IPS-11a (cell line): ENCODE measurements around the gene GP5.

Experiments used
- H3K4me3 ChIP-seq: one replicate; pipeline ENCODE4 v1.5.1; 2013; ENCODE audit warnings: low read depth, low read length, control low read depth

GP5 gene, protein sequence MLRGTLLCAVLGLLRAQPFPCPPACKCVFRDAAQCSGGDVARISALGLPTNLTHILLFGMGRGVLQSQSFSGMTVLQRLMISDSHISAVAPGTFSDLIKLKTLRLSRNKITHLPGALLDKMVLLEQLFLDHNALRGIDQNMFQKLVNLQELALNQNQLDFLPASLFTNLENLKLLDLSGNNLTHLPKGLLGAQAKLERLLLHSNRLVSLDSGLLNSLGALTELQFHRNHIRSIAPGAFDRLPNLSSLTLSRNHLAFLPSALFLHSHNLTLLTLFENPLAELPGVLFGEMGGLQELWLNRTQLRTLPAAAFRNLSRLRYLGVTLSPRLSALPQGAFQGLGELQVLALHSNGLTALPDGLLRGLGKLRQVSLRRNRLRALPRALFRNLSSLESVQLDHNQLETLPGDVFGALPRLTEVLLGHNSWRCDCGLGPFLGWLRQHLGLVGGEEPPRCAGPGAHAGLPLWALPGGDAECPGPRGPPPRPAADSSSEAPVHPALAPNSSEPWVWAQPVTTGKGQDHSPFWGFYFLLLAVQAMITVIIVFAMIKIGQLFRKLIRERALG

DNA sequence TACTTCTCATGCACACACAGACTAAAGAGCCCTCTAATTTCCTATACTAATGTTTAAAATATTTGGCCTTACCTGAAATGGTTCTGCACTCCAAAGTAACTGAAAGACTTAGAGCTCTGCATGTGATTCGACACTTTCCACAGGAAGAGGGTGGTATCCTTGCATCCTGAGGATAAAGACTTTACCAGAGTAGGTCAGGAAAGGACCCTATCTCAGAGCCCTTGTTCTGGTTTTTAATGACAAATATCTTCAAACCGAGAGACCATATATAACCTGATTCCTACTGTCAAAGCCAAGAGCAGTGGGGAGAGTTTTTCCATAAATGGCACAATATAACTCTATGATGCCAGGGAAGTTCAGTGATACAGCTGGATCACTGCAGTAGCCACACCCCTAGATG lies at the start of gene GP5:
GP5 (minus strand) TSS at position 101 of the 400 bp plus-strand sequence. CDS start 984 bp downstream, outside the sequence.
- H3K4me3 ChIP-seq, result no peak within 1 kb of the TSS

DNA sequence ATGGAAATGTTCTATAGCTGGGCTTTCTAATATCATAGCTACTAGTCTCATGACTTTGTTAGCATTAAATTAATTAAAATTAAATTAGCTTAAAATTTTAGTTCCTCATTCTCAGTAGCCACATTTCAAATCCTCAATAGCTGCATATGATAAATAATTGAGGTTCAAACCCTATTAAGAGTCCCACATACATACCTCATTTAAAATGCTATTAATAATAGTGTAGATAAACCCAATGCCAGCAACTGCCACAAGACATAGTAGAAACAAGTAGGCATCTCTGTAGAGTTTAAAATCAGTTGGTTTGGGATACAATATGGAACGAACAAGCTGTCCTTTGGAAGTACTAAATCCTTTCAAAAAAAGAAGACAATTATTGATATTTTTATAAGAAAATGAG lies 48.6 kb upstream of the GP5 start:
- no peak overlapping the region for H3K4me3 ChIP-seq

DNA sequence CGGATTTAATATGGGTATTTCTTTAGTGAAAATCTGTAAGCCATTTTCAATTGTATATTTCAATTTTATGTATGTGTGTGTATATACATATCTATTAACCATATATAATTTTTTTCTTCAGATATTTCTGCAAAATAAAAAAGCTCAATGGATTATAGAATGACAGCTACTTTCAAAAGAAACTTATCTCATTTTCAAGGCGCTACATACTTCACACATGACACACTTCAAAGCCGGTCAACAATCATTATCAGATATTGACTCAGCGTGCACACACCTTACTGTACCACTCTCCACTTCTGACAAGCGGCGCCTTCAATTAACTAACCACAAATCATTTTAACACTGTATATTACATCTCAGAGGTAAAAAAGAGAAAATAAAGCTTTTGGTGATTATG lies 48.1 kb upstream of the GP5 start:
- no peak overlapping the region for H3K4me3 ChIP-seq

DNA sequence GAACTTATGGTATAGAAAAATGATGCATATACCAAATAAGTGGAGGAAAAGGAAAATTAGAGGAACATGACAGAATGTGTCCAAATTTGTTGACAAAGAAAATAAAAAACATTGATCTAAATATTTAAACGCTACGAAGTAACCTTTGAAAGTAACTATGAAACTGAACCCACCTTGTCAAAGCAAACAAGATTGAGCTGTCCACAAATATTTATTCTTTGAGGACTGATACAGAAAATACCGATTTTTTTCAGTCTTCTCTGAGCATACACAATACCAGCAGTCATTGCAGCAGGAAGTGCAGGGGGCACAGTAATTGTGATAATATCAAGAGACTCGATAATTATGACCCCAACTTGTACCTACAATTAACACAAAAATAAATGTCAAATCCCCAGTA lies 47.7 kb upstream of the GP5 start:
- H3K4me3 ChIP-seq, result no peak overlapping the region

DNA sequence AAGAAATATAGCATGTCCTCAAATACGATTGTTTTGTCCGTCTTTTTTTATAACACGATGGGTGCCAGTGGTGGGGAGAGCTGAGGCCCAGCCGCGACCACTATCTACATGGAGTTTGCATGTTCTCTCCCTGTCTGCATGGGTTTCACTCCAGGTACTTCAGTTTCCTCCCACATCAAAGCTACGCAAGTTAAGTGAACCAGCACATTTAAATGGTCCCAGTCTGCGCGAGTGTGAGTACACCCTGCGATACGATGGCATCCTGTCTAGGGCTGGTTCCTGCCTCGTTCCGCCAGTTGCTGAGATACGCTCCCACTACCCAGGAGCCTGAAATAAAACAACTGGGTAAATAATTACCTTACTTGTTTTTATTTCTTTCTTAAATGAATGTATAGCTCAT lies 47.1 kb upstream of the GP5 start:
- H3K4me3 ChIP-seq, result no peak overlapping the region

DNA sequence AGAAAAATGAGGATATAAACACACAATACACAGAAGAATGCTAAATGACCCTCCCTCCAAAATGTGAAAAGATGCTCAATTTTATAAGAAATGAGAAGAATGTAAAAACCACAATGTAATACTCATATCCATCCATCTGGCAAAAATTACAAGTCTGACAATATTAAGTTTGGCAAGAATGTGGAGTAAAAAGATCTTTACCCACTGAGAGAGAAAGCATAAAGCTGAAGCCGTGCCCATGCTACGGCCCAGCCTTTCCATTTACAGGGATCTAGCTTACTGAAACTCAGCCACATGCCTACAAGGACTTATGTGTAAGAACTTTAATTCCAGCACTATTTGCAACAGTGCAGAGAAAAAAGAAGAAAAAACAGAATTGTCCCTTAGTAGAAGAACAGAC lies 44.8 kb upstream of the GP5 start:
- H3K4me3 ChIP-seq, result no peak overlapping the region

DNA sequence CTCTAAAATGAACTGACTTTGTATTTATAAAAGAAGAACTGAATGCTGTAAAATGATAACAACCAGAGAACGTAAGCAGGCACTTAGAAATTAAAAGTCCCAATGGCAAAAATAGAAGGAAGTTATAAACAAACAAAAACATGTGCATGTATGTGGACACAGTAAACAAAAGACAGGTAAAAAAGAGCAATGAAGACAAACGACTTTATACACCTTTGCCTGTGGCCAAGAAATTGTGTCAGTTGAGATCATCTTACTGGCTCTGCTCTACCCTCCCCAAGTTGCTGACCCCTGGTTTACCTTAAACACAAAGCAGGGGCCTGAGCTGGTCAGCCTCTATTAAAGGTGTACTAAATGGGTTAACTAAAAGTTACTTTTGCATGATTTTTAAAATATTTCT lies 41.7 kb upstream of the GP5 start:
- no peak overlapping the region for H3K4me3 ChIP-seq

DNA sequence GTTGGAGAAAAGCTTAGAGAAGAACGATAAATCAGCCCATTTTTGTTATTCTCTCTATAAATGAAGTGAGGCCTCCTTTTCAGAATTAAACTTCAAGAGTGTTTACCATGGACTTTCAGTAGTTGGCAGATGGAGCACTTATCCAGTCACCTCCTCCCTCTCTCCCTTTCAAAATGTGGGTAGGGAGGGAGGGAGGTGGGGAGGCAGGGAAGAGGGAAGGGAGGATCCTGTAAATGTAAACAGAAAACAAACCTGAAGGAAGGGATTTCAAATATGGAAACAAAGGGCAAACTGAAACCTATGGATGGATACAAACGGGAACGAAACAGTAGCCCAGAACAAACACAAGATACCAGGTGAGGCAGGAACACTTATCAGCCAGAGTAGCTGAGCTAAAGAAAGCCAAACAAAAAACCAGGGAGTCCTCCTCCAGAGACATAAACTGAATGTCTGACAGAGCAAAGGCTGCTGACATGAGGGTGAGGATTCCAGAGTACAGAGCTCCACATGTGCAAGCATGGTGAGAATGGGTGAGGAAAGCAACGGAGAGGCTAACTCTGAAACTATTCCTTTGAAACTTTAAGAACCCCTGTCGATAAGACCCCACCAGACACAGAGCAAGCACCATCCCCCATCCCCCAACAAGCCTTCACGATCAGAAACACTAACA lies 41.0 kb upstream of the GP5 start:
- no peak overlapping the region for H3K4me3 ChIP-seq

DNA sequence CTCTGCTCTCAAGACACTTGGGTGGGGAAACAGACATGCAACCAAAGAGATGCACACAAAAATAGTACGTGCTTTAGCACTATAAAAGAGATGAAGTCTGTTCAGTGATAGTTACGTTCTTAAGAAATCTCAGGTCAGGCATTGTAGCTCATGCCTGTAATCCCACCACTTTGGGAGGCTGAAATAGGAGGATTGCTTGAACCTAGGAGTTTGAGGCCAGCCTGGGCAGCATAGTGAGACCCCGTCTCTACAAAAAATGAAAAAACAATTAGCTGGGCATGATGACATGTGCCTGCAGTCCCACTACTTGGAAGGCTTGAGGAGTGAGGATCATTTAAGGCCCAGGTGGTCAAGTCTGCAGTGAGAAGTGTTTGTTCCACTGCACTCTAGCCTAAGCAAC lies 35.4 kb upstream of the GP5 start:
- no peak overlapping the region for H3K4me3 ChIP-seq

DNA sequence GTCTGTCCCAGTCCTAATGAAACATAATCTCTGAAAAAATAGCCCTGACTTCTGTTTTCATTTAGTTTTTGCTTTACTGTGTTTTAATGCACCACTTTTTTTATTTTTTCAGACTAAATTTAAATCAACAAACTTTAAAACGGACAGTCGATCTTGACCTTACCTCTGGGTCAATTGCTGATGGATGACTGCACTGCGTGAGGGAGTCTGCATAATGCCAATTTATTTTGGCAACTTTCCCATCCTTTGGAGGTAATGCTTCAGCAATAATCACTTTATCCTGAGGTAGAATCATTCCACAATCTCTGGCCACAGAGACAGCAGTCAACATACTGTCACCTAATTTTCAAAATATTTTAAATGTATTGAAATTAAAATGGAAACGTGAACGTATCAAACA lies 32.5 kb upstream of the GP5 start:
- H3K4me3 ChIP-seq, result no peak overlapping the region

DNA sequence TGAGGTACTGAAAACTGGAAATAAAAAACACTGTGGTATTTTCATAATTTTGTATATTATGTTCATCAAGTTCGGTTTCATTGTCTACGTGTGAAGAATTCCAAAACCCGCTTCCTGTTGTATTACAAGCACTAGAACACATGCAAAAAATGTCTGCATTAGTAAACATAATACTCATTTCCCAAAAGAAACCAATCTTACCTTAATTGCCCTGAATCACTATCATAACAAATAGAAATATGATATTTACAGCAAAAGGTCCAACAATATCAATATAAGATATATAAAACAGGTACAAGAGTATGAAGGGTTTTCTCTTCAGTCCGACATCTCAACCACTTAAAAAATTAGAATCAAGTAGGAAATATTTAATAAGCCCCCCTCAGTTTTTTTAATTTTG lies 26.3 kb upstream of the GP5 start:
- no peak overlapping the region for H3K4me3 ChIP-seq

DNA sequence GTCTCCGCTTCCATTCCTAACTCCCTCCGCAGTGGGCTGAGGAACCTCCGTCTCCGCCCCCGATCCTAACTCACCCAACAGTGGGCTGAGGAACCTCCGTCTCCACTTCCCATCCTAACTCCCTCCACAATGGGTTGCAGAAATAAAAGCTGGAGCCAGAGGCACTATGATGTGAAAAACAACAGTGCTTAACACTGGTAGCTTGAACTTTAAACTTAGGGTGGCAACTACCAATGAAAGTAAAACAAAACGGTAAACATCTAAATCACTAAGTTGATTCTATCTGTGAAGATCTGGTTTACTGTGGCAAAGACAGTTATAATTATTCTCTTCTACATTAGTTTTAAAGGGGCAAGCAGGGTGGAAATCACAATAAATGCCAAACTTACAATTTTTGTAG lies 25.9 kb upstream of the GP5 start:
- no peak overlapping the region for H3K4me3 ChIP-seq

DNA sequence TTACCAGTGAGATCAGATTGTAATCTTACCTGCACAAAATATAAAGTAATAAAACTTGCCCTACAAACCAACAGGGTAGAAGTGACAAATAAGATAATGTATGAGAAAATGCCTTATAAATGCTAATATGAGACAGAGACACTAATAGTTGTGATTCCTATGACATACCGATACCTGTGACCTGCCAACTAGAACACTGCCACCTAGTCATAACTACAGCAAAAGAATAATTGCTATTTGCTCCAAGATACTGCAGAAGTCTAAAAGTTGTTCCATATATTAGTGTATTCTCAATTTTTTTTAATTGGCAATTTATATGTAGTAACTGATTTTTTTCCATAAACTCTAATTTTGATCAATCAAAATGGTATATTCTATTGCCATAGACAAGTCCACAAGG lies 25.3 kb upstream of the GP5 start:
- H3K4me3 ChIP-seq, result no peak overlapping the region

DNA sequence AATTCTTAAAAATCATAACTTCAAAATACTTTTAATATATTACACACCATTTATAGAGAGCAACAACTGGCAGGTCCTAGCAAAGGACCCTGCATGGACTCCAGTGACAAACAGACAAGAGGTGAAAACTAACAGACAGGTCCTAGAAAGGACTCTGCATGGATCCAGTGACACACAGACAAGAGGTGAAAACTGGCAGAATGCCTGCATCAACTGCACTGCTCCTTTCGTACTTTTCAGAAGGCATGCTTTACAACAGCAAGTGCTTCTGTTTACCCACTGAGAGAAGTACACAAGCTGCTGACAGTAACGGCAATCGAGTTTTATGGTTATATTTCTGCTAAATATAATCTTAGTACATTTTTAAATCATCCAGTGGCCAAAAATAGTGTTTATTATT lies 24.3 kb upstream of the GP5 start:
- H3K4me3 ChIP-seq, result no peak overlapping the region

DNA sequence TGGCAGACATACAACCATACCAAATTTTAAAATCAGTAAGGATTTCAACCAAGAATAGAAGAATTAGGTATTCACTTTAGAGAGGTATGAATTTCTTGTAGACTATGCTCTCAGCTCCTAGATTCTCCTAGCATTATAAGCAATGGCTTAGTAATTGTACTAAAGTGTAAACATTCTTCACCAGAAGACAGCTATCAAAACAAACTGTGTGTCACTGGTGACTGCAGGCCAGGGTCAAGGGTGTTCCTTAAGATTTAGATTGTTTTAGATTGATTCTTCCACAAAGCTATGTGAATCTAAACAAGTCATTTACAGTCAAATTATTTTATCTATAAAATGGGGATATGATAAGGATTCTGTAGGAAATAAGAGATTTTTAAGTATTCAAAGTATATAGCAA lies 23.1 kb upstream of the GP5 start:
- no peak overlapping the region for H3K4me3 ChIP-seq

DNA sequence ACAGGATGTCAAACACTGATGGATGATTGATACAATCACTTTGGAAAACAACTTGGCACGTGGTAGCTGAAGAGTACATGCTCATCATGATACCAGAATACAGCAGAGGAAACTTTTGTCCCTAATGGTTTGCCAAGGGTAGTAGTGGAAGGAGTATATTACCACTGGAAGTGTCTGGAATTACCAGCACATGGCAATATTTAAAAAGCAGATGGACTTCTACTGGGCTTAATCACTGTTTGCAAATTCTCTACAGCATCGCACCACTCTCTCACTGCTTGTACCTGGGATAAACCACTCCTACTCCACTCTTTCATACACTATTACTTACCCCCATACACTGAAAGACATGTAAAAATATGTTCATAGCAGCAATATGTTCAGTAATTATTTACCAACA lies 19.6 kb upstream of the GP5 start:
- no peak overlapping the region for H3K4me3 ChIP-seq

DNA sequence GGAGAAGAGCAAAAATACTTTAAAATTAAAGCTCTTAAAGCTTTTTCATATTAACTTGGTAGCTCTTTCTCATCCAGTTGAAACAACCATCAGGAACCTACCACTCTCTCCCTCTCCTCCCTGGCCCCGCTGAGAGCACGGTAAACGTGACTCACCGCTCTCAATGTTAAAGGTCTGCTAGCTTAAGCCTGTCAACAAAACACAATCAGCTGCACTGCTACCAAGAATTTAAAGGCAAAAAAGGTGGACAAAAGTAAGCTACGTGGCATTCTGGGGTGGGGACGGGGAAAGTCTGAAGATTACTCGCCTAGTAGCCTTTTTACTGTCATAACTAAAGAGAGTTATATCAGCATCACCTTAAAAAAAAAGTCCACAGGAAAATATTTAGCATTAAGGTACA lies 8.4 kb upstream of the GP5 start:
- no peak overlapping the region for H3K4me3 ChIP-seq

DNA sequence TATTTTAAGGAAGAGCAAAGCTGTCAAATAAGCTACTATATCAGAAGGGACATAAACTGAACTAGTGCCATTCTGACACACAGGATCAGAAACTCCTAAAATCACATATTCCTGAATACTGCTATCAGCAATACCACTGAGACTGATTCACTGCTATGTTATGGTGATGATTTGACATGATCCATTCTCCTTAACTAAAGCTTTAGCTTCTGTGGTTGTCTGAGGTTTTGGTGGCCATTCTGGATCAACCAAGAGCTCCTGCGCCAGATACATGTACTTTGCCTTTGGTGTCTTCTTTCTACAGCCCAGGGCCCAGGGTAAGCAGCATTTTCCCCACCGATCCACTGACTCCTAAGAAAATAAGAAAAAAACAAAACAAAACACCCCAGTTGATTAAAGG lies 6.7 kb upstream of the GP5 start:
- no peak overlapping the region for H3K4me3 ChIP-seq

DNA sequence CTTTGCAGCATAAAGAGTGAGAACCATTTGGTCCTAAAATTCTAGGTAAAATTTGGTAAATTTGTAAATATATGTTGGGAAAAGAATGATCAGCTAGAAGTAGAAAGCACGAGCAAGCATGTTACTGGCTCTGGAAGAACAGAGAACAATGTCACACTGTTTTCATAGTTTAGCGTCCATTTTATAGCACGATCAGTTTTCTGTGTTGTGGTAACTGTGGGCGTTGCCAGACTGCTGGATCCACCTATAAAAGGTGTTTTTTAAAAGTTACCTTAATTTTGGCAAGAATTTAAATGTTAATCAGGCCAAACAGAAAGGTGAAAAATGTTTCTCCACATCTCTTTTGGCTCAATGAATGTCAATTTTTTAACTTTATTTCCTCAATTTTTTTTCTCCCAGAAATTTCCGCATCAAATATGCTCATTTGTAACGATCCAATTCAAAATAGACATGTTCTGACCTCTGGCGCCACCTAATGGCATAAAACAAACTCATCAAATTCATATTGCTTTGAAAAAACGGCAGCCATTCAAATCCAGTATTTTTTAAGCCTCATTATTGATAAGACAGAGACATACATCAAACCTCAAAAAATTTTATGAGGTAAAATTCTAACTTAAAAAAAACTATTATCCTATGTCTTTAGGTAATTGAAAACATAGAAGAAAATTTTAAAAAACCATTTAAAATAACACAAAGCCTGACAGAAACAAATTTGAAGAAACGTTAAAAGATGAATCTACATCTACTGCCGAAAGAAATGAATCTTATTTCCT lies 5.5 kb upstream of the GP5 start:
- H3K4me3 ChIP-seq, result no peak overlapping the region

DNA sequence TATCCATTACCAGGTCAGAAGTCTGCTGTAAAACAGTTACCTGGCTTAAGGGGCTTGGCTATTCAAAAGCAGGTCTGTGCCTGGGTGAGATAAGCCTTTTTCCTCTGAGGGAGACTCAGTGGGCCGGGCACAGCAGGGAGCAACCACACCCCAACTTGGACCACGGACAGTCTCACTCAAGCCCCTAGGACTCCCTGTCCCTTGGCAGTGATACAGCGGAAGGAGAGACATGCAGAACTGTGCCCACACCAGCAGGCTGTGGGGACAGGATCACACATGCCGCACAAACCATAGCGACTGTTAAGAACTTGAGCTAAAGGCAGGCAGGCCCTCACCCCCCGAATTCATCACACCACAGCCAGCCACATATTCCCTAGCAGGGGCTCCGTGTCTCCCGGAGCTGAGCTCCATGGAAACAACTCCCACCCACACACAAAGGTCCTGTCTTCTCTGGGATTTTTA lies 2.8 kb upstream of the GP5 start:
- H3K4me3 ChIP-seq, result no peak overlapping the region

DNA sequence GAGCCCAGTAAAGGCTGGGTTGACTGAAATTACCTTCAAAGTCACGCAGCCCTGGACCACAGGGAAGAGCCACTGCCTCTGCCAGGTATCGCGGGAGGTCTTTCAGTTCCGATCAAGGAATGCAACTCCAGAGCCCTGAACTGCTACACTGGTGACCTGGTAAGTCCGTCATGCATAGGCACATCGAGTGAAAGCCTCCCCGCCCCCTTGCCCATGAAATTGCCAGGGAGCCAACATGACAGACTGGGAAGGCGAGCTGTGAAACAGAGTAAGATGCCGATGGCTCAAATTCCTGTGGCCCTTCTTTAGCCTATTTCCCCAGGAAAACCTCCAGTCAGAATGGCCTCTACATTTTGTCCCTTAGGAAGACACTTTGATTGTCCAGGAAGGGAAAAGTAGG lies 2.3 kb upstream of the GP5 start:
- no peak overlapping the region for H3K4me3 ChIP-seq
